Endothelial cell of umbilical vein (primary cell): Measurements from ENCODE around the gene ANKRD39. TPM values are rescaled to one million over a fixed set of nuclear protein-coding genes. Genes with fewer than 3 reads are reported as not detected.

Experiments
- BruUV-seq: library from RNA; stranded (reverse); fragments of 400-500 nt; replicated peaks from 2 replicates; lab custom pipeline; 2021; lab: Mats Ljungman, UMichigan
- CTCF ChIA-PET: fragments of 300-600, 350-600 bp; sonication (Branson Sonifier 250); formaldehyde crosslinking; loops from one replicate; lab custom pipeline; 2021; ENCODE audit warnings: antibody characterized with exemption, inconsistent platforms; lab: Charles Lee
- POLR2A ChIA-PET: fragments of 300-600, 350-600 bp; sonication (Branson Sonifier 250); formaldehyde crosslinking; loops from one replicate; lab custom pipeline; 2021; ENCODE audit warnings: antibody characterized with exemption, inconsistent platforms; lab: Charles Lee
- DNase-seq: peaks from one replicate; pipeline ENCODE4 v3.0.0-alpha.2; 2011; ENCODE audit warnings: low read depth, low spot score
- FAIRE-seq: peaks from 2 replicates; lab custom pipeline; 2011; peaks lifted over from hg19 to GRCh38; lab: Jason Lieb, UNC
- H2AFZ ChIP-seq: 2 replicates; pipeline ENCODE4 v1.6.0; 2012; ENCODE audit warnings: low read depth, low read length, control low read depth, inconsistent platforms
- H3K27ac ChIP-seq: 2 replicates; pipeline ENCODE4 v1.5.1; 2011; ENCODE audit warnings: low read depth, mild to moderate bottlenecking, control low read depth, low read length, moderate library complexity; ENCODE audit not compliant: insufficient read depth
- H3K27me3 ChIP-seq, 2 experiments: 2 replicates each; pipeline versions ENCODE4 v1.6.0 to v1.6.1; 2011; ENCODE audit warnings: low read length in 2 of 2, mixed read lengths in 1 of 2; ENCODE audit not compliant: control insufficient read depth in 2 of 2, insufficient read depth in 2 of 2
- H3K36me3 ChIP-seq, 2 experiments: 2 replicates in 1 of 2; 3 replicates in 1 of 2; pipeline ENCODE4 v1.5.1; 2011; ENCODE audit warnings: low read length in 2 of 2, mild to moderate bottlenecking in 1 of 2, moderate library complexity in 1 of 2; ENCODE audit not compliant: control insufficient read depth in 2 of 2, insufficient read depth in 2 of 2; ENCODE audit errors: extremely low read depth in 1 of 2
- H3K4me1 ChIP-seq: 3 replicates; pipeline ENCODE4 v1.5.1; 2011; ENCODE audit warnings: mild to moderate bottlenecking, low read length; ENCODE audit not compliant: control insufficient read depth, insufficient read depth; ENCODE audit errors: extremely low read depth
- H3K4me2 ChIP-seq: 2 replicates; pipeline ENCODE4 v1.6.1; 2011; ENCODE audit warnings: low read length, control low read depth, mixed read lengths; ENCODE audit not compliant: insufficient read depth
- H3K4me3 ChIP-seq, 3 experiments: fragments of 200-600 bp in 1 of 3; sonication (generic), shearing (Covaris generic) in 1 of 3; replicated peaks in 1 of 3; 2 replicates each; pipeline ENCODE4 v1.5.1; 2011 to 2016; ENCODE audit warnings: control low read depth in 3 of 3, low read length in 3 of 3, mild to moderate bottlenecking in 2 of 3, inconsistent platforms in 1 of 3, low read depth in 1 of 3, moderate library complexity in 1 of 3; ENCODE audit not compliant: insufficient read depth in 1 of 3
- H3K79me2 ChIP-seq: 2 replicates; pipeline ENCODE4 v1.6.0; 2012; ENCODE audit warnings: low read length, inconsistent platforms; ENCODE audit not compliant: control insufficient read depth, insufficient read depth
- H3K9ac ChIP-seq: replicated peaks from 2 replicates; pipeline ENCODE3; 2011; ENCODE audit warnings: low read length, control low read depth; ENCODE audit not compliant: insufficient read depth; ENCODE audit errors: extremely low read depth
- H3K9me1 ChIP-seq: replicated peaks from 3 replicates; pipeline ENCODE4 v1.6.0; 2011; ENCODE audit warnings: mild to moderate bottlenecking, low read length; ENCODE audit not compliant: control insufficient read depth, insufficient read depth; ENCODE audit errors: extremely low read depth
- H3K9me3 ChIP-seq: replicated peaks from 2 replicates; pipeline ENCODE4 v1.5.1; 2012; ENCODE audit warnings: low read length, inconsistent platforms; ENCODE audit not compliant: control insufficient read depth, insufficient read depth
- H4K20me1 ChIP-seq: replicated peaks from 2 replicates; pipeline ENCODE3; 2011; ENCODE audit warnings: mild to moderate bottlenecking, low read length; ENCODE audit not compliant: control insufficient read depth, insufficient read depth; ENCODE audit errors: extremely low read depth
- CTCF ChIP-seq, 2 donors: IDR thresholded peaks; 1 replicate in 1 of 2; 2 replicates in 1 of 2; pipeline ENCODE4 v1.5.1; 2011; ENCODE audit warnings: low read length in 2 of 2, mild to moderate bottlenecking in 2 of 2, moderate library complexity in 2 of 2, control low read depth in 1 of 2, inconsistent platforms in 1 of 2, low read depth in 1 of 2; ENCODE audit not compliant: insufficient read depth in 1 of 2; ENCODE audit errors: extremely low read depth in 1 of 2
- EZH2 ChIP-seq: IDR thresholded peaks from 2 replicates; pipeline ENCODE4 v1.6.1; 2012; ENCODE audit warnings: borderline replicate concordance, low read depth, mild to moderate bottlenecking, moderate library complexity, low read length, inconsistent platforms; ENCODE audit not compliant: severe bottlenecking
- FOS ChIP-seq: IDR thresholded peaks from 2 replicates; pipeline ENCODE4 v1.6.1; 2011; ENCODE audit warnings: mild to moderate bottlenecking, low read length, moderate library complexity, borderline replicate concordance; ENCODE audit not compliant: insufficient read depth
- GATA2 ChIP-seq: IDR thresholded peaks from 2 replicates; pipeline ENCODE4 v1.7.0; 2011; ENCODE audit warnings: low read depth, mild to moderate bottlenecking, moderate library complexity, mixed read lengths, low read length; ENCODE audit not compliant: insufficient read length, insufficient read depth
- JUN ChIP-seq: IDR thresholded peaks from 2 replicates; pipeline ENCODE4 v1.6.1; 2011; ENCODE audit warnings: borderline replicate concordance, low read depth; ENCODE audit not compliant: insufficient read length, insufficient read depth
- MYC ChIP-seq: IDR thresholded peaks from one replicate; pipeline ENCODE4 v1.6.1; 2011; ENCODE audit warnings: mild to moderate bottlenecking, low read depth, low read length
- POLR2A ChIP-seq: IDR thresholded peaks from 2 replicates; pipeline ENCODE4 v1.6.1; 2012; ENCODE audit warnings: low read depth, mild to moderate bottlenecking, control low read depth, low read length
- POLR2AphosphoS5 ChIP-seq: IDR thresholded peaks from 2 replicates; pipeline ENCODE4 v1.6.1; 2012; ENCODE audit warnings: low read depth, mild to moderate bottlenecking, control low read depth, low read length, moderate library complexity; ENCODE audit not compliant: insufficient read depth
- dilution Hi-C: fragments of 300-500 bp; cut with MboI; formaldehyde crosslinking; loops from one replicate; pipeline ENCODE4 v1.15.0; 2019; ENCODE audit warnings: low sequenced_read_pairs; ENCODE audit not compliant: extremely low pct_ligation_motif_present
- intact Hi-C: fragments of 100-400 bp; cut with micrococcal nuclease; formaldehyde crosslinking; loops from one replicate; pipeline ENCODE4 v1.10.0; 2022
- polyA plus RNA-seq, 4 experiments: library from polyadenylated mRNA; depleted of rRNA in 3 of 4; stranded (reverse) in 3 of 4; unstranded in 1 of 4; fragments of >200 nt; gene quantifications; 2 replicates each; pipeline versions ENCODE4 v1.2.1 to v1.2.3, GENCODE V29; 2011 to 2012; ENCODE audit warnings: missing spikeins in 1 of 4
- total RNA-seq: library from RNA; stranded (reverse); gene quantifications from 2 replicates; pipeline ENCODE4 v1.2.3, GENCODE V29; 2021
- TF ChIP-seq, protein P1 (sequence below): IDR thresholded peaks from 2 replicates; pipeline ENCODE4 v1.6.1; 2011; ENCODE audit not compliant: insufficient read depth, insufficient read length

ANKRD39 gene
- total and polyA plus RNA-seq, 2 donors (not counting 3 experiments of a cell fraction or from before 2014, with no cell fraction given): 14.7 to 17.9 TPM

DNA sequence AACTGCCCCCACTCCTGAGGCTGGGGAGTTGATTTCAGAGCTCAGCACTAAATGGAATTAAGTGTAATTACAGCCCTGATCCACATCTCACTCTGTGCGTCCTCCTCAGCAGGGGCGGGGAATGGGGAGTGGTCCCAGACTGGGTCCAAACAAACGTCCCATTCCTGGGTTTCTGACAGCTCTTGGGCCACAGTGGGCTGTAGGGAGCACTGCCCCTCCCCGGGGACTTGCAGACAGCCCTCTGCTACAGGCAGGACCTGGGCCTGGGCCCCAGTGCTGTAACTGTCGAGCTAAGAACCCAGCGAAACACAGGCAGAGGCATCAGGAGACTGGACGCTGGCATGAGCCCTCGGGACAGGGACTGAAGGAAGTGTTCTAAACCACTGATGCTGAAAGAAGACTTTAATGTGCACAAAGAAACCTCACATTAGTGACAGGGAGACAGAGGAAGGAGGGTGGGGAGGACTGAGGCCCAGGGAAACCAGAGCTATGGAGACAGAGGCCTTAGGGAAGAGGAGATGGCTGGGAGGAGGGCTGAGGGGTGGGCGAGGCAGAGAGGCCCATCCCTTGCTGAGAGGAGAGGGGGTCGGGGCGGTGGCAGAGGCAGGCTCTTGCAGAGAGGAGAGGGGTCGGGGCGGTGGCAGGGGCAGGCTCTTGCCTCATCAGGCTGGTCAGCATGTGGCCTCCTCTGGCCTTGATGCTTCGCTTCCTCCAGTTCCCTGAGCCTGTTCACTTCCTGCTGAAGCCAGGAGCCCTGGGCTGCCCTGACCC, 17.9 kb upstream of the ANKRD39 start:
- ChIA-PET CTCF (interaction anchor here (0.5 to 1.2 kb wide), 2 partner anchors 15 to 84 kb away, joined by 3 read pairs; no protein-coding TSS in a partner anchor), POLR2A (no interaction called here)
- Histone ChIP-seq H3K4me2 (no peak overlapping the region), H3K9me1 (no peaks in the 10 kb centered on the region), H3K27ac (no peak overlapping the region), H3K4me3 (no peak overlapping the region), H4K20me1 (no peaks in the 10 kb centered on the region), H3K9me3 (no peaks in the 10 kb centered on the region), H3K4me1 (peaks cover 4% of the 10 kb centered on the region), H2AFZ (no peak overlapping the region), H3K9ac (no peak overlapping the region), H3K79me2 (no peaks in the 10 kb centered on the region), H3K27me3 (peaks cover 7 to 9% of the 10 kb centered on the region in 2 experiments), H3K36me3 (no peaks in the 10 kb centered on the region)
- no TSS peak for BruUV-seq
- DNase-seq: no peak
- TF ChIP-seq JUN: no peak
- no peak for TF ChIP-seq FOS
- TF ChIP-seq GATA2: no peak
- TF ChIP-seq MYC: no peak
- TF ChIP-seq POLR2AphosphoS5: no peak
- TF ChIP-seq POLR2A: no peak
- TF ChIP-seq CTCF (IDR thresholded peaks at IDR 0.05; ENCODE audit: extremely low read depth in 1 of 2, insufficient read depth in 1 of 2, low read depth in 1 of 2, low read length in 2 of 2): no peak
- TF ChIP-seq, protein P1, sequence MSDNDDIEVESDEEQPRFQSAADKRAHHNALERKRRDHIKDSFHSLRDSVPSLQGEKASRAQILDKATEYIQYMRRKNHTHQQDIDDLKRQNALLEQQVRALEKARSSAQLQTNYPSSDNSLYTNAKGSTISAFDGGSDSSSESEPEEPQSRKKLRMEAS: no peak
- TF ChIP-seq EZH2: no peak
- dilution Hi-C loops (no loop called here), intact Hi-C loops (no loop called here)
- no peak for FAIRE-seq
